COLO668 (cell line): ENCODE data around the gene DHX32.
"Not testable (repeated sequence)": the region's sequence is repeated elsewhere in the genome, so short reads cannot be mapped to it uniquely, and the experiment has no call there.

Source experiments
- DNase-seq: peaks from one replicate; lab custom pipeline; 2025; ENCODE audit not compliant: unreplicated experiment; lab: John Stamatoyannopoulos, UW

DHX32 gene, protein sequence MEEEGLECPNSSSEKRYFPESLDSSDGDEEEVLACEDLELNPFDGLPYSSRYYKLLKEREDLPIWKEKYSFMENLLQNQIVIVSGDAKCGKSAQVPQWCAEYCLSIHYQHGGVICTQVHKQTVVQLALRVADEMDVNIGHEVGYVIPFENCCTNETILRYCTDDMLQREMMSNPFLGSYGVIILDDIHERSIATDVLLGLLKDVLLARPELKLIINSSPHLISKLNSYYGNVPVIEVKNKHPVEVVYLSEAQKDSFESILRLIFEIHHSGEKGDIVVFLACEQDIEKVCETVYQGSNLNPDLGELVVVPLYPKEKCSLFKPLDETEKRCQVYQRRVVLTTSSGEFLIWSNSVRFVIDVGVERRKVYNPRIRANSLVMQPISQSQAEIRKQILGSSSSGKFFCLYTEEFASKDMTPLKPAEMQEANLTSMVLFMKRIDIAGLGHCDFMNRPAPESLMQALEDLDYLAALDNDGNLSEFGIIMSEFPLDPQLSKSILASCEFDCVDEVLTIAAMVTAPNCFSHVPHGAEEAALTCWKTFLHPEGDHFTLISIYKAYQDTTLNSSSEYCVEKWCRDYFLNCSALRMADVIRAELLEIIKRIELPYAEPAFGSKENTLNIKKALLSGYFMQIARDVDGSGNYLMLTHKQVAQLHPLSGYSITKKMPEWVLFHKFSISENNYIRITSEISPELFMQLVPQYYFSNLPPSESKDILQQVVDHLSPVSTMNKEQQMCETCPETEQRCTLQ

GRCh38 chr10:125881192-125881591 lies at the start of gene DHX32:
DHX32 (minus strand) TSS chr10:125881292; CDS start chr10:125880824, 468 bp downstream.
- no peak for DNase-seq

GRCh38 chr10:125929618-125930017 lies 48.5 kb upstream of the DHX32 start:
- no peak for DNase-seq

DNA sequence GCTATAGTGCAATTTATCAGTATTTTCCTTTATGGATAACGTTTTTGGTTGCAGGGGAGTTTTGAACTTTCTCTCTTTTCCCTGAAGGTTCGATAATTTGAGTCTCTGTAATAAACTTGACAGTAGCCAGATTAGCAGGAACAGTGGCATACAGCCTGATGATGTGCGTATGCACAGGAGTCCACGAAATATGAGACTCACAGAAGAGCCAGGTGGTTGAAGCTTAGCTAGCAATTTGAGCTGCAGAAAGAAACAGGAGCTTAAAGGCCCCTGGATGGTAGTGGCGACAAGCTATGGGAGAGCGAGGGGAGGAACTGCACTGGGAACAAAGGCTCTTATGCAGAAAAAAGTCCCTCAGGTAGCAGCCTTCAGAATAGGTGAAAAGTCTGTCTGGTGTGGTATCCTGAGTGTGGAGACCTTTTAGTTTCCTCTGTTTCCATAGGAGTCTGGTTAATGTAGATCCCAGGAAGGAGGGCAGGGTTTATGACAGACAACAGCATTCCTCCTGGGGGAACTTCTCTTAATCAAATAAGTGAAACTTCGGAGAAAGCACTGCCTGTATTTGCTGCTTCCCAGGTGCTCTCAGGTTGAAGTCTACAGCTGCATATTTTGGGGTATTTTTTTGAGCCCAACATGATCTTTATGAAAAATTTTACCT lies 48.0 kb upstream of the DHX32 start:
- DNase-seq: peak; percentile 42

GRCh38 chr10:125927265-125927664 lies 46.2 kb upstream of the DHX32 start:
- DNase-seq: not testable (repeated sequence)

GRCh38 chr10:125926247-125926646 lies 45.2 kb upstream of the DHX32 start:
- no peak for DNase-seq

DNA sequence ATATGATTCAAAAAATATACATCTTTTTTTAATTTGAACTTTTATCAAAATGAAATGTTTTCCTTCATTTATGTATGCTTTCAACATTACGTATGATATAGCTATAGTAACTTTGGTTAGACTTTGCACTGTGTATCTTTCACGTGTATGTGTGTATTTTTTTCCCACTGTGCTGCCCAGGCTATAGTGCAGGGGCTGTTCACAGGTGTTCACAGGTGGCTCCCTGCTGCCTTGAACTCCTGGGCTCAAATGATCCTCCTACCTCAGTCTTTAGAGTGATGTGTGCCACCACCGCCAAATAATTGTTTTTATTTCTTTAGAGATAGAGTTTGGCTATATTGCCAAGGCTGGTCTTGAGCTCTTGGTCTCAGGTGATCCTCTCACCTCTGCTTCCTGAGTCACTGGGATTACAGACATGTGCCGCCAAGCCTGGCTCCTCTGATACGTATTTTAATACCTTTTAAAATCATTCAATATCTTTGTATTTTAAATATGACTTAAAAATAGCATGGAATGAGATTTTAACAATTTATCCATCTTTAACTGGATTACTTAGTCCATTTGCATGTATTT lies 44.3 kb upstream of the DHX32 start:
- no peak for DNase-seq

GRCh38 chr10:125921643-125922306 lies 40.7 kb upstream of the DHX32 start:
- not testable (repeated sequence) for DNase-seq

DNA sequence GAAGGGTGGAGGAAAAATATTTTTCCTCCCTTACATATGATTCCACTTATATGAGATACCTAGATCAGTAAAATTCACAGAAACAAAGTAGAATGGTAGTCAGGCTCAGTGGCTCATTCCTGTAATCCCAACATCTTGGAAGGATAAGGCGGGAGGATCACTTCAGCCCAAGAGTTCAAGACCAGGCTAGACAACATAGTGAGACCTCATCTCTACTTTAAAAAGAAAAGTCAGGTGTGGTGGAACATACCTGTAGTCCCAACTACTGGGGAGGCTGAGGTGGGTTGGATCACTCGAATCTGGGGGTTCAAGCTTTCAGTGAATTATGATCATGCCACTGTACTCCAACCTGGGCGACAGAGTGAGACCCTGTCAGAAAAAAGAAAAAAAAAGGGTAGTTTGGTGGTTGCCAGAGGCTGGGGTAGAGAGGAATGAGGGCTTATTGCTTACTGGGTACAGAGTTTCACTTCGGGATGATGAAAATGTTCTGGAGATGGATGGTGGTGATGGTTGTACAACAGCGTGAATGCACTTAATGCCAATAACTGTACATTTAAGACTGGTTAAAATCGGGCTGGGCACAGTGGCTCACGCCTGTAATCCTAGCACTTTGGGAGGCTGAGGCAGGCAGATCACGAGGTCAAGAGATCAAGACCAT lies 36.7 kb upstream of the DHX32 start:
- not testable (repeated sequence) for DNase-seq

DNA sequence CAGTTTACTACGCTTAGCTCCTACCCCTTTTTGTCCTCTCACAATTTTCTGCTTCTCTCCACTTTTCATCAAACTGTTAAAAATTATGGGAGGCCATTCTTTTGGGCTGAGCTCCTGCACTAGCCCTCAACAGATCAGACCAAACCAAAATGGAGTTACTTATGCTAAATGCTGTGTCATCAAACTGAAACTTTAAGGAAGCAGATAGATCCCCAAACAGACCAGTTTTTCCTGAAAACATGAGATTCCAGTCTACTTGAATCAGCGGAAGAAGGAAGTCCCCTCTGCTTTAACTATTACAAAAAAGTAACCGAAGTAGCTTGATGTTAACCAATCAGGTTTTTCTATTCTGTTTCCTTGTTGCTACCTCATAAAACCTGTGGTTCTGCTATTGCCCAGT lies 35.9 kb upstream of the DHX32 start:
- DNase-seq: no peak

GRCh38 chr10:125913277-125913676 lies 32.2 kb upstream of the DHX32 start:
- peak; percentile 33 for DNase-seq

GRCh38 chr10:125911990-125912389 lies 30.9 kb upstream of the DHX32 start:
- peak; percentile 70 for DNase-seq

- DNase-seq: no peak
These were observed 30.1 kb upstream of the DHX32 start for GRCh38 chr10:125911145-125911544.

- DNase-seq: not testable (repeated sequence)
These were observed 28.4 kb upstream of the DHX32 start for GRCh38 chr10:125909491-125909890.

DNA sequence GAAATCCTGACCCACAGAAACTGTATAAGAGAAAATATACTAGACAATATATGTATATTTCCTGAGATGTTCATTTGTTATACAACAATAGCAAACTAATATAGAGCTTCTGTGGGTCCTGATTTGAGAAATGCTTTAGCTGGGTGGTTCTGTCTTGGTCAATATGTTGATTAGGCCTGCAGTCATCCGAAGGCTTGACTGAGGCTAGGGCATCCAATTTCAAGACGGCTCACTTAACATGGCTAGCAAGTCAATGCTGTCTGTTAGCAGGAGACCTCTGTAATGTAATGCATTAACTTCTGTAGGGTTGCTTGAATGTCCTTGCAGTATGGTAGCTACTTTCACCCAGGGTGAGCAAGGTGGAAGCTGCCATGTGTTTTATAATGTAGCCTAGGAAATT lies 27.7 kb upstream of the DHX32 start:
- not testable (repeated sequence) for DNase-seq

- DNase-seq: not testable (repeated sequence)
These were observed 26.5 kb upstream of the DHX32 start for GRCh38 chr10:125907598-125907997.

GRCh38 chr10:125905069-125905994 lies 24.2 kb upstream of the DHX32 start:
- not testable (repeated sequence) for DNase-seq

DNA sequence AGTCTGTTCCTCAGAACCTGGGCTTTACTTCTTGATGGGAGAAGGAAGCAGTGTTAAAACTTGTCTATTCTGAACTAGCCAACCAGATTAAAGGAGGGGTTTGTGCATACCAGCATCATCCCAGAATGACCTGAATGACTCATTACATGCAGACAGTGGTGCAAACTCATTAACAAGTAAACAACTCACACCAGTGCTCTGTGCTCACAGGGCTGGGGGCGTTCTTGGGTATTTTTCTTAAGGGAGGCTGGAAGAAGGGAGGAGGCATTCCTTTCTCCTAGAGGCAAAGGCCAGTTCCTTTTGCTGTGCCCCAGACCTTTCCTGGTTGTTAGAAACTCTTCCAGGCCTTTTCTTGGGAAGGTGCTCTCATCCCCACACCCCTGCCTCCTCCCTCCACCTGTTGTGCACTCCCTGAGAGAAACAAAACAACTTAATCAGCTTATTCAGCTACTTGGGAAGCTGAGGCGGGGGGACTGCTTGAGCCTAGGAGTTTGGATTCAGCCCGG lies 22.1 kb upstream of the DHX32 start:
- not testable (repeated sequence) for DNase-seq

DNA sequence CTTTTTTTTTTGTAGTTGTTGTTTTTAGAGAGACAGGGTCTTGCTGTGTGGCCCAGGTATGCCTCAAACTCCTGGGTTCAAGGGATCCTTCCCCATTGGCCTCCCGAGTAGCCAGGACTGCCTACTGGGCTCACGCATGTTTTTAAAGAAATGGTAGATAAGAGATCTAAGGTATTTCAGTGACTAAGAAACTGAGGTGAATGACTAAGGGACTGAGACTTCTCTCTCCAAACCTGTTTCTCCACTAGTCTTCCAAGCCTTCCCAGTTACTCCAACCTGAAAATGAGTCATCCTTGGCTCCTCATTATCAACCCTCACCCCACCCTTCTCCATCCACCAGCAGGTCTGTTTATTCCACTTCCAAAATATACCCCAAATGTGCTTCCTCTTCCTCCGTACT lies 19.9 kb upstream of the DHX32 start:
- not testable (repeated sequence) for DNase-seq

GRCh38 chr10:125897317-125897716 lies 16.2 kb upstream of the DHX32 start:
- DNase-seq: not testable (repeated sequence)
